ENCODE measurements around the gene IL17B. TPM values are rescaled to one million over a fixed set of nuclear protein-coding genes. Genes with fewer than 3 reads are reported as not detected.

The IL17B gene
- total and polyA plus RNA-seq, 2 donors (not counting 3 experiments of a cell fraction or from before 2014, with no cell fraction given): not detected

DNA sequence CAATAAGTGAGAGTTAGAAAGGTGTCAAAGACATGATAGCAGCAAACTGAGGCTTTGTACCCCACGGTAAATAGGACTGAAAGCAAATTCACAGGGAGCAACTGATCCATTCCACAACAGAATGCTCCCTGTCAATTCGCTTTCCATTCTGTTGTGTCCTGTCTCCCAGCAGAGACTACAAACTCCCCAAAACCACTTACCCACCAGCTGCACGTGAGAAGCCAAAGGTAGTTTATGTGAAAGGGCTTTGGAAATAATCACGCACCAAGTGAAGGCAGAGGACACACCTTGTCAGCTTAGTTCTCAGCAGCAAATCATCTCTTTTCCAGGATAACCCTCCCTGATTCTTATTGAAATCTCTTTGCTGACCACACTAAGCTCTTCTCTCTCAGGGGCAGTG lies 46.6 kb upstream of the IL17B start:
- dilution Hi-C loops (cut with MboI; ENCODE audit: extremely low pct_ligation_motif_present, low sequenced_read_pairs) (no loop called here), intact Hi-C loops (cut with micrococcal nuclease) (no loop called here)
- Histone ChIP-seq H3K4me2 (ENCODE audit: insufficient read depth, low read length) (no peak overlapping the region), H3K36me3 (ENCODE audit: control insufficient read depth in 2 of 2, extremely low read depth in 1 of 2, insufficient read depth in 2 of 2, low read length in 2 of 2) (no peaks in the 10 kb centered on the region), H3K9me3 (replicated peaks; ENCODE audit: control insufficient read depth, insufficient read depth, low read length) (no peaks in the 10 kb centered on the region), H3K4me1 (ENCODE audit: control insufficient read depth, extremely low read depth, insufficient read depth, low read length) (peaks cover 18% of the 10 kb centered on the region), H3K9ac (replicated peaks; ENCODE audit: extremely low read depth, insufficient read depth, low read length) (no peak overlapping the region), H3K27me3 (ENCODE audit: control insufficient read depth in 2 of 2, insufficient read depth in 2 of 2, low read length in 2 of 2) (no peaks in the 10 kb centered on the region), H2AFZ (ENCODE audit: low read depth, low read length) (no peak overlapping the region), H3K9me1 (replicated peaks; ENCODE audit: control insufficient read depth, extremely low read depth, insufficient read depth, low read length) (no peaks in the 10 kb centered on the region), H3K79me2 (ENCODE audit: control insufficient read depth, insufficient read depth, low read length) (no peaks in the 10 kb centered on the region), H3K4me3 (replicated peaks in 1 of 3; ENCODE audit: insufficient read depth in 1 of 3, low read depth in 1 of 3, low read length in 3 of 3) (no peak overlapping the region), H4K20me1 (replicated peaks; ENCODE audit: control insufficient read depth, extremely low read depth, insufficient read depth, low read length) (no peaks in the 10 kb centered on the region), H3K27ac (ENCODE audit: insufficient read depth, low read depth, low read length) (no peak overlapping the region)
- no TSS peak for BruUV-seq (replicated peaks)
- DNase-seq (ENCODE audit: low read depth, low spot score): no peak
- TF ChIP-seq POLR2A (IDR thresholded peaks at IDR 0.05; ENCODE audit: low read depth, low read length) (no peak), FOS (IDR thresholded peaks at IDR 0.05; ENCODE audit: borderline replicate concordance, insufficient read depth, low read length) (no peak)
- no peak for FAIRE-seq
- POLR2A ChIA-PET: no interaction called here
- CTCF ChIA-PET: interaction anchor here (0.6 to 1.2 kb wide), 3 partner anchors 54 to 139 kb away, joined by 3 to 4 read pairs (median 3); no protein-coding TSS in a partner anchor

DNA sequence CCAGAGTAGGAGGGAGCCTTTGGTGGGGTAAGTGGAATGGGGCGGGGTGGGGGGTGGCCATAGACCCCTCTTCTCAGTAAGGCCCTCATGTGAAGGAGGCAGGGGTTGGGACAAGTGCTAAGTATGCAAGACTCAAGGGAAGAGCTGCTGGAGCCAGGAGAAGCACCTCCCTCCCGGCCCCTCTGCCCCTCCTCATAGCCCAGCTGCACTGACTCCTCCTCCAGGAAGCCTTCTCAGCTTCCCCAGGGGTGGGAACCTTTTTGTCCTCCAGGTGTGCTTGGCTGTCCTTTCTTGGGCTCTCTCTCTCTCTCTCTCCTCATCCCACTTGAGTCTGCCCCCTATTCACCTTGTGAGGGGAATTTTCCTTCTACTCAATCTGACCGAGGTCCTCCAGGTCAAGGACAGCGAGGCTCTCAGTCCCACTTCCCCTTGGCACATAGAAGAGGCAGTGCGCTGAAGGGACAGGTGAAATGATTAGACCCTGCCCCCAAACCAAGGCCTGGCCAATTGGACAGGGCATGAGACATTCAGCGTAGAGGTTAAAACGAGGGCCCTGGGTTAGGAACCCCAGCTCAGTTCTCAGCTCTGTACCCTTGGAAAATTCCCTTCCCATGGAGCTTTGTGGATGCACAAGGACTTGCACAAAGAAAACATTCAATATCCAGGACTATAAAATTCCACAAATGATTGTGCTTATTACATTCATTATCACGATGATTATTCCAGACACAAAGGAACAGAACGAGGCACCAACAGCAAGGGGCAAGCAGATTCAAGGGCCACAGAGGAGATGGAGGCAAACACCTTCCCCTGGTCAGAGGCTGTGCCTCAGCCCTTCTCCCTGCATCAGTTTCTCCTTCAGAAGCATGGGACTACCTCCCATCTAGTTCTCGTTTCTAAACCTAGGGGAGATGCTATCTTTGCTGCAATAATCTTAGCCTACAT lies 45.6 kb upstream of the IL17B start:
- H4K20me1 ChIP-seq (replicated peaks; ENCODE audit: control insufficient read depth, extremely low read depth, insufficient read depth, low read length): no peaks in the 10 kb centered on the region
- H3K9me1 ChIP-seq (replicated peaks; ENCODE audit: control insufficient read depth, extremely low read depth, insufficient read depth, low read length): no peaks in the 10 kb centered on the region
- peaks cover 10% of the 10 kb centered on the region for H3K4me1 ChIP-seq (ENCODE audit: control insufficient read depth, extremely low read depth, insufficient read depth, low read length)
- FAIRE-seq (no peak), DNase-seq (ENCODE audit: low read depth, low spot score) (no peak)
- POLR2A ChIA-PET: no interaction called here
- no peak for TF ChIP-seq EZH2 (IDR thresholded peaks at IDR 0.05; ENCODE audit: borderline replicate concordance, low read depth, low read length, severe bottlenecking)
- no peak overlapping the region for H3K9ac ChIP-seq (replicated peaks; ENCODE audit: extremely low read depth, insufficient read depth, low read length)
- BruUV-seq (replicated peaks): no TSS peak
- no peaks in the 10 kb centered on the region for H3K36me3 ChIP-seq (ENCODE audit: control insufficient read depth in 2 of 2, extremely low read depth in 1 of 2, insufficient read depth in 2 of 2, low read length in 2 of 2)
- no peaks in the 10 kb centered on the region for H3K27me3 ChIP-seq (ENCODE audit: control insufficient read depth in 2 of 2, insufficient read depth in 2 of 2, low read length in 2 of 2)
- H3K4me3 ChIP-seq (replicated peaks in 1 of 3; ENCODE audit: insufficient read depth in 1 of 3, low read depth in 1 of 3, low read length in 3 of 3): no peak overlapping the region
- H3K79me2 ChIP-seq (ENCODE audit: control insufficient read depth, insufficient read depth, low read length): no peaks in the 10 kb centered on the region
- intact Hi-C loops (cut with micrococcal nuclease) (no loop called here), dilution Hi-C loops (cut with MboI; ENCODE audit: extremely low pct_ligation_motif_present, low sequenced_read_pairs) (no loop called here)
- no peak overlapping the region for H3K4me2 ChIP-seq (ENCODE audit: insufficient read depth, low read length)
- no peaks in the 10 kb centered on the region for H3K9me3 ChIP-seq (replicated peaks; ENCODE audit: control insufficient read depth, insufficient read depth, low read length)
- H3K27ac ChIP-seq (ENCODE audit: insufficient read depth, low read depth, low read length): no peak overlapping the region
- CTCF ChIA-PET: interaction anchor here (0.6 to 1.6 kb wide), 6 partner anchors 11 to 140 kb away, joined by 3 to 7 read pairs (median 4); no protein-coding TSS in a partner anchor
- H2AFZ ChIP-seq (ENCODE audit: low read depth, low read length): no peak overlapping the region

All from endothelial cell of umbilical vein (primary cell).